ENCODE results near the gene CYBC1.

The CYBC1 gene

DNA sequence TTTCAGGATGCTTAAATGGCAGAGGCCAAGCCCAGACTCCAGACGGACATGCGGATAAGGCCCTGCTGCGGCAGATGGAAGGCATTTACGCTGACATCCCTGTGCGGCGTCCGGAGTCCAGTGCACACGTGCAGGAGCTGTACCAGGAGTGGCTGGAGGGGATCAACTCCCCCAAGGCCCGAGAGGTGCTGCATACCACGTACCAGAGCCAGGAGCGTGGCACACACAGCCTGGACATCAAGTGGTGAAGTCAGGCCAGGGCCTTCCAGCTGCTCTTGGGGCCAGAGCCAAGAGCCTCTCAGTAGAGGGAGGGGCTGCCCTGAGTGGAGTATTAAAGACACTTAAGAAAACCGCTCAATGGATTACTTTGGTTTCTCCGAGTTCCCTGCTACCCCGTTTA is 37.4 kb upstream of the CYBC1 start:
- no peak for TF ChIP-seq ZFX (IDR thresholded peaks at IDR 0.05; ENCODE audit: borderline replicate concordance)
- TF ChIP-seq CTCF (IDR thresholded peaks at IDR 0.05): no peak

GRCh38 chr17:82486231-82487094 is 35.9 kb upstream of the CYBC1 start:
- TF ChIP-seq ZFX (IDR thresholded peaks at IDR 0.05; ENCODE audit: borderline replicate concordance): no peak
- no peak for TF ChIP-seq CTCF (IDR thresholded peaks at IDR 0.05)
- no peak overlapping the region for H3K27ac ChIP-seq

More for the DNA sequence above, 37.4 kb upstream of the CYBC1 start:
- H3K27ac ChIP-seq: no peak overlapping the region

DNA sequence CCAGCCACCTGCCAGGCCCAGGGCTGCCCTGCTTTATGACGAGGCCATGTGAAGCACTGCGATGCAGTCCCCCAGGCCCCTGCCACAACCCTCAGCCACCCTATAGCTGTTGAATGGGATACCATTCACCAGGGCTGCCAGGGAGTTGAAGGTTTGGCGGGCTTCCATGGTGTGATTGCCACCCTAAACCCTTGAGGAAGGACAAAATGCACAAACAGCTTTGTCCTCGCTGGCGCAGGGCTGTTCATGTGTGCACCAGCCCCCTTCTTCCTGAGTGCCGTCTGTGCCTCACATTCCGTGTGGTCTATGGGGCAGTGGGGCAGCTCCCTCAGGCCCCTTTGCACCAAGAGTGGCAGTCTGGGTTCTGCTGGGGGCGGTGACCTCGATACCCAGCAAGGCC is 33.3 kb upstream of the CYBC1 start:
- TF ChIP-seq ZFX (IDR thresholded peaks at IDR 0.05; ENCODE audit: borderline replicate concordance): no peak
- TF ChIP-seq CTCF (IDR thresholded peaks at IDR 0.05): no peak

GRCh38 chr17:82483204-82483660 is 32.7 kb upstream of the CYBC1 start:
- no peak for TF ChIP-seq ZFX (IDR thresholded peaks at IDR 0.05; ENCODE audit: borderline replicate concordance)
- no peak for TF ChIP-seq CTCF (IDR thresholded peaks at IDR 0.05)
- H3K27ac ChIP-seq: no peak overlapping the region

More for the DNA sequence above, 33.3 kb upstream of the CYBC1 start:
- no peak overlapping the region for H3K27ac ChIP-seq

DNA sequence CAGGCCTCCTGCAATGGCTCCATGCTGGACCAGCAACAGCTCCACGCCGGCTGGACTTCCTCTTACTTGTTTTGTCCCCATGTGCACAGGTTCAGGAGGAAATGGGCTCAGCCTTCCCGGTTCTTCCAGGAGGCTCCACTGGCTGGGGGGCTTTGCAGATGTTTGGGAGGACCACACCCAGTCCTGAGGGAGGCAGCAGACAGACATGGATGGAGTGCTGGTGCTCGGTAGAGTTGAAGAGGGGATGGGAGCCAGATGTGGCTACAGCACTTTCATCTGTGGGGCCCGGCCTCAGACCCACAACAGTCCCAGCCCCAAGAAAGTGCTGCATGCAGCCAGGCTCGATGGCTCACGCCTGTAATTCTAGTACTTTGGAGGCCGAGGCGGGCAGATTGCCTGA is 29.8 kb upstream of the CYBC1 start:
- TF ChIP-seq ZFX (IDR thresholded peaks at IDR 0.05; ENCODE audit: borderline replicate concordance) (no peak), CTCF (IDR thresholded peaks at IDR 0.05) (no peak)
- H3K27ac ChIP-seq: no peak overlapping the region

- TF ChIP-seq ZFX (IDR thresholded peaks at IDR 0.05; ENCODE audit: borderline replicate concordance) (no peak), CTCF (IDR thresholded peaks at IDR 0.05) (no peak)
- H3K27ac ChIP-seq: no peak overlapping the region
These were observed 29.1 kb upstream of the CYBC1 start for GRCh38 chr17:82479602-82480001.

DNA sequence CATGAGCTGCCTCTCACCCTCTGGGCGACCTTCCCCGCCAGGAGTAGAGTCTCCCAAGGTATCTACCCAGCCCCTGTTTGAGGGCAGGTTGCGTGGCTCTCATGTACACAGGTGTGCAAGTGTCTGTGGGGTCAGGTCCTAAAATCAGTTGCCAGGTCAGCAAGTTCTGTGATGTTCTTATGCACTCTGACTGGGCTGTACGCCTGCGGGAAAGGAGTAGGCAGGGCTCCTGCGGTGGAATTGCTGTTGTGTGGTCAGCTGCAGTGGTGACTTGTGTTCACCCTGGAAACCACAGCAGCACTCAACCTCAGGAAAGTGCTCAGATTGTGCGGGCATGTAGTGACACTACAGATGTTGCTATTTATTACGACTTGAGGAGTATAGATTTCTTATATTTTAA is 27.4 kb upstream of the CYBC1 start:
- H3K27ac ChIP-seq: no peak overlapping the region
- no peak for TF ChIP-seq ZFX (IDR thresholded peaks at IDR 0.05; ENCODE audit: borderline replicate concordance)
- TF ChIP-seq CTCF (IDR thresholded peaks at IDR 0.05): no peak
